K562 (cell line): Measurements from ENCODE around the gene GALNT7. TPM values are rescaled to one million over a fixed set of nuclear protein-coding genes. Genes with fewer than 3 reads are reported as not detected.
A peak's percentile ranks its signal among the peaks of the same experiment; 100 is the strongest.

Experiments used
- ATAC-seq: fragments of 200-7000 bp; cut with Tn5 transposase; 3 replicates; pipeline ENCODE4 v1.9.1; 2020; ENCODE audit warnings: moderate library complexity
- BruUV-seq: library from RNA; stranded (reverse); fragments of 400-500 nt; replicated peaks from 2 replicates; lab custom pipeline; 2021; lab: Mats Ljungman, UMichigan
- CTCF ChIA-PET: fragments of 300-600 bp; formaldehyde crosslinking; extraction: SDS; loops from one replicate; lab custom pipeline; 2021; ENCODE audit warnings: low intra/inter-chr PET ratio; lab: Yijun Ruan, JAX
- POLR2A ChIA-PET: fragments of 300-600, 350-650 bp; sonication (Branson Sonifier 250); formaldehyde crosslinking; extraction: SDS; loops from one replicate; lab custom pipeline; 2021; ENCODE audit warnings: antibody characterized with exemption, inconsistent platforms; lab: Yijun Ruan, JAX
- DNase-seq, 4 experiments: peaks; one replicate each; pipeline versions ENCODE4 v3.0.0 to v3.0.0-alpha.2; 2011 to 2018; ENCODE audit warnings: low spot score in 3 of 4, mixed read lengths in 3 of 4; ENCODE audit errors: extremely low read depth in 1 of 4
- FAIRE-seq: peaks from 2 replicates; lab custom pipeline; 2011; peaks lifted over from hg19 to GRCh38; lab: Jason Lieb, UNC
- H2AFZ ChIP-seq: 2 replicates; pipeline ENCODE4 v1.6.0; 2011; ENCODE audit warnings: low read depth, low read length, control low read depth, inconsistent platforms
- H3K27ac ChIP-seq: fragments of 200-600 bp; 3 replicates; pipeline ENCODE4 v1.8.0; 2011; ENCODE audit warnings: low read depth, mild to moderate bottlenecking, control low read depth, inconsistent platforms, low read length, moderate library complexity, mixed read lengths; ENCODE audit errors: extremely low read depth
- H3K27me3 ChIP-seq, 2 experiments: fragments of 300-600 bp in 1 of 2; 2 replicates in 1 of 2; 3 replicates in 1 of 2; pipeline versions ENCODE4 v1.6.0 to v1.8.0; 2011; ENCODE audit warnings: inconsistent platforms in 2 of 2, low read length in 2 of 2, mild to moderate bottlenecking in 1 of 2, mixed read lengths in 1 of 2, moderate library complexity in 1 of 2; ENCODE audit not compliant: control insufficient read depth in 2 of 2, insufficient read depth in 2 of 2
- H3K36me3 ChIP-seq: fragments of 300-600 bp; 3 replicates; pipeline ENCODE4 v1.8.0; 2011; ENCODE audit warnings: mild to moderate bottlenecking, low read length, inconsistent platforms; ENCODE audit not compliant: control insufficient read depth, insufficient read depth
- H3K4me1 ChIP-seq, 2 experiments: fragments of 200-600 bp in 1 of 2; replicated peaks in 1 of 2; 2 replicates in 1 of 2; 3 replicates in 1 of 2; pipeline versions ENCODE4 v1.5.1 to v1.8.0; 2011; ENCODE audit warnings: inconsistent platforms in 2 of 2, low read length in 2 of 2, mild to moderate bottlenecking in 1 of 2, mixed read lengths in 1 of 2, moderate library complexity in 1 of 2; ENCODE audit not compliant: control insufficient read depth in 2 of 2, insufficient read depth in 2 of 2
- H3K4me2 ChIP-seq: 2 replicates; pipeline ENCODE4 v1.6.1; 2011; ENCODE audit warnings: low read length, control low read depth, inconsistent platforms, mixed read lengths; ENCODE audit not compliant: insufficient read depth
- H3K4me3 ChIP-seq: fragments of 200-600 bp; sonication (generic), shearing (Covaris generic); 2 replicates; pipeline ENCODE4 v1.5.1; 2016; ENCODE audit warnings: control low read depth, inconsistent platforms
- H3K79me2 ChIP-seq: fragments of 200-600 bp; 3 replicates; pipeline ENCODE4 v1.8.0; 2011; ENCODE audit warnings: low read length, inconsistent platforms; ENCODE audit not compliant: control insufficient read depth, insufficient read depth
- H3K9ac ChIP-seq, 2 experiments: 2 replicates each; pipeline versions ENCODE4 v1.6.0 to v1.6.1; 2011; ENCODE audit warnings: low read depth in 2 of 2, low read length in 2 of 2, control low read depth in 1 of 2, inconsistent platforms in 1 of 2, mild to moderate bottlenecking in 1 of 2, mixed read lengths in 1 of 2; ENCODE audit not compliant: insufficient read depth in 1 of 2
- H3K9me1 ChIP-seq: one replicate; pipeline ENCODE4 v1.6.0; 2011; ENCODE audit warnings: inconsistent platforms, mild to moderate bottlenecking, low read length, moderate library complexity; ENCODE audit not compliant: control insufficient read depth, insufficient read depth
- H3K9me3 ChIP-seq: replicated peaks from 2 replicates; pipeline ENCODE4 v1.5.1; 2011; ENCODE audit warnings: low read depth, low read length, inconsistent platforms; ENCODE audit not compliant: control insufficient read depth, insufficient read depth
- H4K20me1 ChIP-seq: replicated peaks from 2 replicates; pipeline ENCODE4 v1.6.1; 2011; ENCODE audit warnings: low read length, inconsistent platforms, mixed read lengths; ENCODE audit not compliant: control insufficient read depth, insufficient read depth
- CSDE1 ChIP-seq, 2 experiments: fragments of 450-650 bp; IDR thresholded peaks; 2 replicates each; pipeline ENCODE4 v1.6.1; 2016; ENCODE audit warnings: mild to moderate bottlenecking in 1 of 2
- DNMT1 ChIP-seq: fragments of 450-650 bp; IDR thresholded peaks from 2 replicates; pipeline ENCODE4 v1.6.1; 2016; ENCODE audit warnings: antibody characterized with exemption, mild to moderate bottlenecking
- RBM14 ChIP-seq: fragments of 200-400 bp; formaldehyde crosslinking; IDR thresholded peaks from 2 replicates; pipeline ENCODE4 v1.6.1; 2018; ENCODE audit warnings: low read depth, mild to moderate bottlenecking, low read length, moderate library complexity, borderline replicate concordance; ENCODE audit not compliant: insufficient read depth
- SOX6 ChIP-seq: fragments of 450-650 bp; IDR thresholded peaks from 2 replicates; pipeline ENCODE4 v1.6.1; 2014; ENCODE audit warnings: mild to moderate bottlenecking
- TFAM ChIP-seq: fragments of 250-450 bp; sonication (Bioruptor Pico); conservative IDR thresholded peaks from 2 replicates; pipeline ENCODE4 v1.5.0; 2021; ENCODE audit warnings: mild to moderate bottlenecking, moderate library complexity
- ZBTB17 ChIP-seq: fragments of 450-650 bp; formaldehyde crosslinking; IDR thresholded peaks from 2 replicates; pipeline ENCODE4 v1.4.0; 2020; ENCODE audit warnings: mild to moderate bottlenecking
- ZNF384 ChIP-seq: IDR thresholded peaks from 2 replicates; pipeline ENCODE4 v1.6.1; 2012; ENCODE audit warnings: low read depth, low read length, improper control_type of control experiment
- WGBS: fragments of 100-300 bp; shearing (Covaris generic); methylation state at CpG from one replicate; pipeline ENCODE4 v1.1.6; 2016; ENCODE audit warnings: low coverage, mixed read lengths; ENCODE audit not compliant: insufficient coverage; ENCODE audit errors: missing lambda C conversion rate; 5-methylcytosine and 5-hydroxymethylcytosine counted together
- in situ Hi-C: fragments of 300-500 bp; cut with MboI; formaldehyde crosslinking; loops from 4 replicates; pipeline ENCODE4 v1.15.0; 2018; ENCODE audit warnings: inconsistent platforms, mixed read lengths
- intact Hi-C: fragments of 100-400 bp; cut with micrococcal nuclease; formaldehyde crosslinking; loops from 2 replicates; pipeline ENCODE4 v1.14.2; 2022
- polyA plus RNA-seq, 8 experiments: library from polyadenylated mRNA; depleted of rRNA in 4 of 8; stranded (reverse) in 5 of 8; unstranded in 3 of 8; fragments of >200 nt; fragmentation: Nextera tagmentation in 2 of 8; fragmentation: Illumina TruSeq in 1 of 8; extraction: Ambion mirVana in 2 of 8; extraction: Trizol in 1 of 8; gene quantifications; 2 replicates each; pipeline versions ENCODE4 v1.2.1 to v1.2.3, GENCODE V29; 2011 to 2014; ENCODE audit warnings: inconsistent platforms in 1 of 8, missing spikeins in 1 of 8
- total RNA-seq, 7 experiments: library from RNA; depleted of rRNA in 6 of 7; stranded (reverse); fragments of >200 nt in 6 of 7; fragmentation: Illumina TruSeq in 2 of 7; extraction: Trizol in 2 of 7; gene quantifications; 2 replicates each; pipeline versions ENCODE4 v1.2.1 to v1.2.3, GENCODE V29; 2011 to 2021; ENCODE audit warnings: low replicate concordance in 1 of 7
- TF ChIP-seq, protein P1 (sequence below): fragments of 250-450 bp; sonication (Bioruptor Pico); IDR thresholded peaks from 2 replicates; pipeline ENCODE4 v1.5.0; 2021; ENCODE audit warnings: mild to moderate bottlenecking, borderline replicate concordance
- TF ChIP-seq, protein P2 (sequence below): sonication (generic); formaldehyde crosslinking; IDR thresholded peaks from 2 replicates; pipeline ENCODE4 v1.8.1; 2023; ENCODE audit warnings: mild to moderate bottlenecking, missing genetic modification reagents
- TF ChIP-seq, protein P3 (sequence below), 2 experiments: fragments of 450-650 bp; conservative IDR thresholded peaks; 2 replicates each; pipeline ENCODE4 v1.6.1; 2017; ENCODE audit warnings: mild to moderate bottlenecking in 2 of 2, moderate library complexity in 2 of 2
- TF ChIP-seq, protein P4 (sequence below): fragments of 200-800 bp; sonication (Bioruptor generic); IDR thresholded peaks from 2 replicates; pipeline ENCODE4 v1.6.1; 2017; ENCODE audit warnings: missing genetic modification characterization, missing compliant biosample characterization
- TF ChIP-seq, protein P5 (sequence below): sonication (generic); formaldehyde crosslinking; IDR thresholded peaks from 2 replicates; pipeline ENCODE4 v1.8.0; 2022; ENCODE audit warnings: missing genetic modification reagents, mild to moderate bottlenecking, moderate library complexity, borderline replicate concordance

GALNT7 gene
- total and polyA plus RNA-seq, 9 of the 15 experiments (the other 6 are each of a cell fraction or from before 2014, with no cell fraction given), result 16.7 to 38.7 (median 31.1) TPM

DNA sequence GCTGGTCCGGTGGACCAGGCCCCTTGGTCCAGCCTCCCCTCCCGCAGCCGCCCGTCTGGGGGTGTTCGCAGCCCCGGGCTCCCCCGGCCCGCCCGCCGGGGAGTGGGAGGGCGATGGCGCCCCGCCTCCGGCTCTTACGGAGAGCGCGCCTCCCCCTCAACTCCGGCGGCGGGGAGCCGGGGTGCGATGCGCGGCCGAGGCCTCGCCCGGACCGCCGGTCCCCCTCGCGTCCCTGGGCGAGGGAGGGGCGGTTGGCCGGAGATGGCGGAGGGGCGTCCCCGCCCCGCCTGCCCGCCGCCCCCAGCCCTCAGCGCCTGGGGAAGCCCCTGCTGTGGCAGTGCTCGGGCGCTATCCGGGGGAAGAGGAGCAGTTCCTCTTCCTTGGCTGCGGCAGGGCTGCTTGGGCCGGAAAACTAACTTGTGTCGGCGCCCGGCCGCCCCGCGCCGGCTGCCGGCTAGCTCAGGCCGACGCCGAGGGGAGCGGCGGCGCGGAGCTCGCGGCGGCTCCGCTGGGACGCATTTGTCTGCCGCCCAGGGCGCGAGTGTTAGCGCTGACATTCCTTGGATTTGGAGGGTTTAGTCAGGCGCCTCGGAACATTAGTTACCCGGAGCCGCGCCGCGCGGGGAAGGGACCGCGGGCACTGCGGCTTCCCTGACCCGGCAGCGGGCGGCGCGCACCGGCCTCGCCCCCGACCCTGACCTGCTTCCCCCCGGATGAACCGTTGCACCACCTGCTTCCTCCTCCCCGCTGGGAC is 994 bp downstream of the GALNT7 start:
- Histone ChIP-seq H3K9me3 (no peaks in the 10 kb centered on the region), H3K9me1 (no peaks in the 10 kb centered on the region), H3K9ac (peak overlapping the region; percentile 54 to 97), H3K4me3 (peak overlapping the region; percentile 67), H3K36me3 (no peaks in the 10 kb centered on the region), H3K4me1 (peaks cover 20 to 43% of the 10 kb centered on the region in 2 experiments), H2AFZ (peak overlapping the region; percentile 57), H3K27ac (peak overlapping the region; percentile 91), H3K4me2 (peak overlapping the region; percentile 94), H4K20me1 (no peaks in the 10 kb centered on the region), H3K27me3 (no peaks in the 10 kb centered on the region), H3K79me2 (peaks cover 72% of the 10 kb centered on the region)
- DNase-seq, result peak; percentile 74 to 81 (median 79)
- 3% methylated on average over 31 of the region's 92 CpGs for WGBS
- FAIRE-seq, result no peak
- BruUV-seq, result no TSS peak
- intact Hi-C loops, result loop anchor here (2.0 to 5.0 kb wide), 4 partner anchors 48 to 133 kb away; no protein-coding TSS in a partner anchor
- POLR2A ChIA-PET, result interaction anchor here (0.6 to 1.5 kb wide), 3 partner anchors 11 to 40 kb away, joined by 3 to 4 read pairs (median 3); no protein-coding TSS in a partner anchor
- in situ Hi-C loops, result loop anchor here (5.0 kb wide), 1 partner anchor 142 kb away; no protein-coding TSS in a partner anchor
- peak; percentile 64 for ATAC-seq
- CTCF ChIA-PET, result interaction anchor here (0.7 kb wide), 1 partner anchor 135 kb away, joined by 3 read pairs; no protein-coding TSS in a partner anchor
- TF ChIP-seq, protein P1, sequence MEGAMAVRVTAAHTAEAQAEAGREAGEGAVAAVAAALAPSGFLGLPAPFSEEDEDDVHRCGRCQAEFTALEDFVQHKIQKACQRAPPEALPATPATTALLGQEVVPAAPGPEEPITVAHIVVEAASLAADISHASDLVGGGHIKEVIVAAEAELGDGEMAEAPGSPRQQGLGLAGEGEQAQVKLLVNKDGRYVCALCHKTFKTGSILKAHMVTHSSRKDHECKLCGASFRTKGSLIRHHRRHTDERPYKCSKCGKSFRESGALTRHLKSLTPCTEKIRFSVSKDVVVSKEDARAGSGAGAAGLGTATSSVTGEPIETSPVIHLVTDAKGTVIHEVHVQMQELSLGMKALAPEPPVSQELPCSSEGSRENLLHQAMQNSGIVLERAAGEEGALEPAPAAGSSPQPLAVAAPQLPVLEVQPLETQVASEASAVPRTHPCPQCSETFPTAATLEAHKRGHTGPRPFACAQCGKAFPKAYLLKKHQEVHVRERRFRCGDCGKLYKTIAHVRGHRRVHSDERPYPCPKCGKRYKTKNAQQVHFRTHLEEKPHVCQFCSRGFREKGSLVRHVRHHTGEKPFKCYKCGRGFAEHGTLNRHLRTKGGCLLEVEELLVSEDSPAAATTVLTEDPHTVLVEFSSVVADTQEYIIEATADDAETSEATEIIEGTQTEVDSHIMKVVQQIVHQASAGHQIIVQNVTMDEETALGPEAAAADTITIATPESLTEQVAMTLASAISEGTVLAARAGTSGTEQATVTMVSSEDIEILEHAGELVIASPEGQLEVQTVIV (CRISPR knock-in tag), result no peak
- no peak for TF ChIP-seq DNMT1
- TF ChIP-seq, protein P2, sequence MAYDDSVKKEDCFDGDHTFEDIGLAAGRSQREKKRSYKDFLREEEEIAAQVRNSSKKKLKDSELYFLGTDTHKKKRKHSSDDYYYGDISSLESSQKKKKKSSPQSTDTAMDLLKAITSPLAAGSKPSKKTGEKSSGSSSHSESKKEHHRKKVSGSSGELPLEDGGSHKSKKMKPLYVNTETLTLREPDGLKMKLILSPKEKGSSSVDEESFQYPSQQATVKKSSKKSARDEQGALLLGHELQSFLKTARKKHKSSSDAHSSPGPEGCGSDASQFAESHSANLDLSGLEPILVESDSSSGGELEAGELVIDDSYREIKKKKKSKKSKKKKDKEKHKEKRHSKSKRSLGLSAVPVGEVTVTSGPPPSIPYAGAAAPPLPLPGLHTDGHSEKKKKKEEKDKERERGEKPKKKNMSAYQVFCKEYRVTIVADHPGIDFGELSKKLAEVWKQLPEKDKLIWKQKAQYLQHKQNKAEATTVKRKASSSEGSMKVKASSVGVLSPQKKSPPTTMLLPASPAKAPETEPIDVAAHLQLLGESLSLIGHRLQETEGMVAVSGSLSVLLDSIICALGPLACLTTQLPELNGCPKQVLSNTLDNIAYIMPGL (CRISPR knock-in tag), result no peak
- TF ChIP-seq ZNF384, result no peak
- no peak for TF ChIP-seq TFAM (CRISPR knock-in tag)
- no peak for TF ChIP-seq ZBTB17 (CRISPR knock-in tag)
- TF ChIP-seq SOX6, result no peak
- TF ChIP-seq, protein P3, sequence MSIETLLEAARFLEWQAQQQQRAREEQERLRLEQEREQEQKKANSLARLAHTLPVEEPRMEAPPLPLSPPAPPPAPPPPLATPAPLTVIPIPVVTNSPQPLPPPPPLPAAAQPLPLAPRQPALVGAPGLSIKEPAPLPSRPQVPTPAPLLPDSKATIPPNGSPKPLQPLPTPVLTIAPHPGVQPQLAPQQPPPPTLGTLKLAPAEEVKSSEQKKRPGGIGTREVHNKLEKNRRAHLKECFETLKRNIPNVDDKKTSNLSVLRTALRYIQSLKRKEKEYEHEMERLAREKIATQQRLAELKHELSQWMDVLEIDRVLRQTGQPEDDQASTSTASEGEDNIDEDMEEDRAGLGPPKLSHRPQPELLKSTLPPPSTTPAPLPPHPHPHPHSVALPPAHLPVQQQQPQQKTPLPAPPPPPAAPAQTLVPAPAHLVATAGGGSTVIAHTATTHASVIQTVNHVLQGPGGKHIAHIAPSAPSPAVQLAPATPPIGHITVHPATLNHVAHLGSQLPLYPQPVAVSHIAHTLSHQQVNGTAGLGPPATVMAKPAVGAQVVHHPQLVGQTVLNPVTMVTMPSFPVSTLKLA (conservative IDR thresholded peaks at IDR 0.05), result no peak
- TF ChIP-seq RBM14, result no peak
- TF ChIP-seq CSDE1 (IDR thresholded peaks at IDR 0.05), result no peak
- TF ChIP-seq, protein P4, sequence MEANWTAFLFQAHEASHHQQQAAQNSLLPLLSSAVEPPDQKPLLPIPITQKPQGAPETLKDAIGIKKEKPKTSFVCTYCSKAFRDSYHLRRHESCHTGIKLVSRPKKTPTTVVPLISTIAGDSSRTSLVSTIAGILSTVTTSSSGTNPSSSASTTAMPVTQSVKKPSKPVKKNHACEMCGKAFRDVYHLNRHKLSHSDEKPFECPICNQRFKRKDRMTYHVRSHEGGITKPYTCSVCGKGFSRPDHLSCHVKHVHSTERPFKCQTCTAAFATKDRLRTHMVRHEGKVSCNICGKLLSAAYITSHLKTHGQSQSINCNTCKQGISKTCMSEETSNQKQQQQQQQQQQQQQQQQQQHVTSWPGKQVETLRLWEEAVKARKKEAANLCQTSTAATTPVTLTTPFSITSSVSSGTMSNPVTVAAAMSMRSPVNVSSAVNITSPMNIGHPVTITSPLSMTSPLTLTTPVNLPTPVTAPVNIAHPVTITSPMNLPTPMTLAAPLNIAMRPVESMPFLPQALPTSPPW (CRISPR knock-in tag), result peak; percentile 65
- TF ChIP-seq, protein P5, sequence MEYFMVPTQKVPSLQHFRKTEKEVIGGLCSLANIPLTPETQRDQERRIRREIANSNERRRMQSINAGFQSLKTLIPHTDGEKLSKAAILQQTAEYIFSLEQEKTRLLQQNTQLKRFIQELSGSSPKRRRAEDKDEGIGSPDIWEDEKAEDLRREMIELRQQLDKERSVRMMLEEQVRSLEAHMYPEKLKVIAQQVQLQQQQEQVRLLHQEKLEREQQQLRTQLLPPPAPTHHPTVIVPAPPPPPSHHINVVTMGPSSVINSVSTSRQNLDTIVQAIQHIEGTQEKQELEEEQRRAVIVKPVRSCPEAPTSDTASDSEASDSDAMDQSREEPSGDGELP (CRISPR knock-in tag), result 0 out of 2 replicates have a peak, but pooled peaks have one; percentile 6
